Psoas muscle (tissue), 8 donors: ENCODE measurements around the gene PEX12. TPM values are rescaled to one million over a fixed set of nuclear protein-coding genes. Genes with fewer than 3 reads are reported as not detected.

ENCODE experiments used
- ATAC-seq, 4 donors: fragments of 200-7000 bp; cut with Tn5 transposase; one replicate each; pipeline ENCODE4 v1.9.1; 2020; ENCODE audit warnings: moderate library complexity in 3 of 4, mild to moderate bottlenecking in 2 of 4
- DNase-seq, 2 donors: peaks; one replicate each; pipeline ENCODE4 v3.0.0-alpha.2; 2020
- H3K27ac ChIP-seq: fragments of 200-600 bp; one replicate; pipeline ENCODE4 v1.8.0; 2022
- H3K27me3 ChIP-seq, 3 donors: fragments of 200-600 bp in 1 of 3; one replicate each; pipeline versions ENCODE4 v1.6.1 to v1.8.0; 2013 to 2022; ENCODE audit warnings: low read length in 2 of 3, mild to moderate bottlenecking in 2 of 3, moderate library complexity in 1 of 3; ENCODE audit not compliant: insufficient read depth in 3 of 3
- H3K36me3 ChIP-seq, 2 donors: fragments of 200-600 bp in 1 of 2; one replicate each; pipeline versions ENCODE4 v1.6.1 to v1.8.0; 2013 to 2022; ENCODE audit warnings: low read depth in 1 of 2, mild to moderate bottlenecking in 1 of 2, moderate library complexity in 1 of 2; ENCODE audit not compliant: insufficient read depth in 1 of 2
- H3K4me1 ChIP-seq: fragments of 200-600 bp; one replicate; pipeline ENCODE4 v1.8.0; 2022
- H3K4me3 ChIP-seq: fragments of 200-600 bp; one replicate; pipeline ENCODE4 v1.8.0; 2022; ENCODE audit warnings: mild to moderate bottlenecking
- H3K9me3 ChIP-seq: fragments of 200-600 bp; one replicate; pipeline ENCODE4 v1.8.0; 2022
- CTCF ChIP-seq: fragments of 200-600 bp; IDR thresholded peaks from one replicate; pipeline ENCODE4 v1.8.0; 2022; ENCODE audit warnings: antibody characterized with exemption
- WGBS, 3 donors: extraction: QIAGEN DNeasy Blood & Tissue Kit; methylation state at CpG; one replicate each; pipeline versions ENCODE4 v1.1.6 to v1.1.7; 2013; 5-methylcytosine and 5-hydroxymethylcytosine counted together
- intact Hi-C, 2 donors: fragments of 100-400 bp; cut with DNase I; formaldehyde crosslinking; loops; one replicate each; pipeline versions ENCODE4 v1.11.0 to v1.14.2; 2022
- polyA plus RNA-seq, 3 donors: library from polyadenylated mRNA; stranded (reverse); fragments of 200-250 nt; gene quantifications; one replicate each; pipeline ENCODE4 v1.2.3, GENCODE V29; 2013
- total RNA-seq, 4 donors: library from RNA; stranded (reverse); fragmentation: NEBNext Ultra II Directional in 2 of 4; extraction: Animal tissue kit (Norgen Biotek cat#: 25700) in 2 of 4; gene quantifications; one replicate each; pipeline versions ENCODE4 v1.2.1 to v1.2.4, GENCODE V29; 2021 to 2023
- donor health status: healthy with polysubstance abuse.
- donor health status: DM: no; HTN: no; CAD: no; lungs with moderate emphysema.
- donor health status: Bipolar disorder and iron deficiency.
- donor health status: healthy.
- donor health status: DM: yes; HTN: yes; CAD: no.
- donor health status: DM: no; HTN: no; CAD: no.
- donor health status: DM: no; HTN: no; CAD: no.
- donor health status: DM: yes; HTN: yes; CAD: no.

The PEX12 gene
- total and polyA plus RNA-seq, 7 donors: 3.1 to 11.7 (median 5.5) TPM

GRCh38 chr17:35609831-35610230 is 31.5 kb upstream of the PEX12 start:
- Histone ChIP-seq H3K4me1 (peaks cover 8% of the 10 kb centered on the region), H3K9me3 (no peaks in the 10 kb centered on the region), H3K27me3 (no peaks in the 10 kb centered on the region), H3K27ac (no peak overlapping the region), H3K4me3 (no peak overlapping the region), H3K36me3 (peaks cover 4 to 78% of the 10 kb centered on the region in 2 donors)
- DNase-seq (no peak), ATAC-seq (no peak)
- 97 to 99% (median 97%) methylated on average over 4 of the region's 4 CpGs for WGBS, 3 donors
- intact Hi-C loops: no loop called here
- TF ChIP-seq CTCF: no peak

- Histone ChIP-seq H3K4me3 (no peak overlapping the region), H3K4me1 (no peaks in the 10 kb centered on the region), H3K27me3 (no peaks in the 10 kb centered on the region), H3K9me3 (no peaks in the 10 kb centered on the region), H3K36me3 (peaks cover 4 to 97% of the 10 kb centered on the region in 2 donors), H3K27ac (no peak overlapping the region)
- TF ChIP-seq CTCF: no peak
- ATAC-seq: no peak
- intact Hi-C loops: no loop called here
- WGBS, 3 donors: 71 to 80% (median 79%) methylated on average over 3 of the region's 3 CpGs
- no peak for DNase-seq
These were observed 29.0 kb upstream of the PEX12 start for GRCh38 chr17:35607239-35607847.

GRCh38 chr17:35605678-35606077 is 27.3 kb upstream of the PEX12 start:
- intact Hi-C loops: no loop called here
- H3K27ac ChIP-seq: no peak overlapping the region
- WGBS, 3 donors: 78 to 90% (median 89%) methylated on average over 2 of the region's 2 CpGs
- DNase-seq: no peak
- no peaks in the 10 kb centered on the region for H3K27me3 ChIP-seq
- peaks cover 4 to 97% of the 10 kb centered on the region in 2 donors for H3K36me3 ChIP-seq
- no peak for TF ChIP-seq CTCF
- no peaks in the 10 kb centered on the region for H3K4me1 ChIP-seq
- H3K9me3 ChIP-seq: no peaks in the 10 kb centered on the region
- no peak for ATAC-seq
- H3K4me3 ChIP-seq: no peak overlapping the region

- no peaks in the 10 kb centered on the region for H3K9me3 ChIP-seq
- H3K36me3 ChIP-seq: peaks cover 4 to 96% of the 10 kb centered on the region in 2 donors
- intact Hi-C loops: no loop called here
- no peak for TF ChIP-seq CTCF
- peaks cover 2% of the 10 kb centered on the region for H3K4me1 ChIP-seq
- peak in 3 of 4 donors; percentile 42 to 63 (median 53) for ATAC-seq
- no peak overlapping the region for H3K4me3 ChIP-seq
- WGBS, 3 donors: 72 to 75% (median 72%) methylated on average over 7 of the region's 7 CpGs
- H3K27ac ChIP-seq: no peak overlapping the region
- H3K27me3 ChIP-seq: no peaks in the 10 kb centered on the region
- DNase-seq: no peak
These were observed 25.3 kb upstream of the PEX12 start for GRCh38 chr17:35603674-35604073.

- Histone ChIP-seq H3K36me3 (peaks cover 10 to 89% of the 10 kb centered on the region in 2 donors), H3K27me3 (no peaks in the 10 kb centered on the region)
- intact Hi-C loops: no loop called here
These were observed 19.2 kb upstream of the PEX12 start for GRCh38 chr17:35597604-35598003.

More at GRCh38 chr17:35597604-35598003, 19.2 kb upstream of the PEX12 start:
- DNase-seq (no peak), ATAC-seq (no peak)
- Histone ChIP-seq H3K4me1 (peaks cover 10% of the 10 kb centered on the region), H3K27ac (no peak overlapping the region), H3K9me3 (no peaks in the 10 kb centered on the region), H3K4me3 (no peak overlapping the region)
- WGBS, 3 donors: 62 to 76% (median 73%) methylated on average over 5 of the region's 5 CpGs
- no peak for TF ChIP-seq CTCF
